Activated naive CD4-positive, alpha-beta T cell treated with anti-CD3 and anti-CD28 coated beads, Interleukin-2, amount 10 ng/mL, durations not matched to agents 7 days and 5 days (primary cell): ENCODE data around the gene PRR7.

Experiments used
- CTCF ChIA-PET: fragments of 350-600 bp; sonication (Branson Sonifier 250); formaldehyde crosslinking; loops from one replicate; lab custom pipeline; 2021; ENCODE audit warnings: antibody characterized with exemption; lab: Charles Lee
- DNase-seq: peaks from one replicate; pipeline ENCODE4 v3.0.0-alpha.2; 2020
- H3K27ac Mint-ChIP-seq: one replicate; pipeline ENCODE4 v1.8.0; 2021; ENCODE audit warnings: mild to moderate bottlenecking, moderate library complexity, mixed read lengths
- H3K27me3 Mint-ChIP-seq: one replicate; pipeline ENCODE4 v1.8.0; 2021; ENCODE audit warnings: mild to moderate bottlenecking, mixed read lengths
- H3K36me3 Mint-ChIP-seq: one replicate; pipeline ENCODE4 v1.8.0; 2021; ENCODE audit warnings: mixed read lengths
- H3K4me1 Mint-ChIP-seq: one replicate; pipeline ENCODE4 v1.8.0; 2021; ENCODE audit warnings: mixed read lengths
- H3K4me3 Mint-ChIP-seq: one replicate; pipeline ENCODE4 v1.8.0; 2021; ENCODE audit warnings: mild to moderate bottlenecking, moderate library complexity, mixed read lengths
- H3K9me3 Mint-ChIP-seq: one replicate; pipeline ENCODE4 v1.8.0; 2021; ENCODE audit warnings: mixed read lengths

Gene PRR7

GRCh38 chr5:177434942-177435738 lies 11.5 kb upstream of the PRR7 start:
- CTCF ChIA-PET = interaction anchor here (1.0 to 14.5 kb wide), 3 partner anchors 19 to 45 kb away, joined by 3 to 172 read pairs (median 5); partner anchors contain the start of genes F12 and PFN3
- Mint-ChIP-seq H3K27ac (peak overlapping the region; percentile 55), H3K27me3 (no peaks in the 10 kb centered on the region), H3K36me3 (peaks cover 85% of the 10 kb centered on the region), H3K4me3 (no peak overlapping the region), H3K4me1 (peaks cover 86% of the 10 kb centered on the region), H3K9me3 (no peaks in the 10 kb centered on the region)
- no peak for DNase-seq

GRCh38 chr5:177435847-177436536 lies 10.6 kb upstream of the PRR7 start:
- H3K4me3 Mint-ChIP-seq = no peak overlapping the region
- peaks cover 82% of the 10 kb centered on the region for H3K4me1 Mint-ChIP-seq
- DNase-seq = no peak
- H3K36me3 Mint-ChIP-seq = peaks cover 81% of the 10 kb centered on the region
- H3K27ac Mint-ChIP-seq = no peak overlapping the region
- H3K9me3 Mint-ChIP-seq = no peaks in the 10 kb centered on the region
- H3K27me3 Mint-ChIP-seq = no peaks in the 10 kb centered on the region
- CTCF ChIA-PET = interaction anchor here (1.4 kb wide), 1 partner anchor 17 kb away, joined by 4 read pairs; no protein-coding TSS in a partner anchor

GRCh38 chr5:177437623-177438022 lies 9.0 kb upstream of the PRR7 start:
- H3K9me3 Mint-ChIP-seq = no peaks in the 10 kb centered on the region
- H3K4me3 Mint-ChIP-seq = no peak overlapping the region
- H3K27ac Mint-ChIP-seq = peak overlapping the region; percentile 19
- peaks cover 82% of the 10 kb centered on the region for H3K36me3 Mint-ChIP-seq
- CTCF ChIA-PET = interaction anchor here (1.1 to 1.8 kb wide), 5 partner anchors 16 to 55 kb away, joined by 3 to 12 read pairs (median 4); no protein-coding TSS in a partner anchor
- DNase-seq = no peak
- H3K27me3 Mint-ChIP-seq = no peaks in the 10 kb centered on the region
- peaks cover 82% of the 10 kb centered on the region for H3K4me1 Mint-ChIP-seq

- Mint-ChIP-seq H3K9me3 (no peaks in the 10 kb centered on the region), H3K4me1 (peaks cover 79% of the 10 kb centered on the region), H3K36me3 (peaks cover 78% of the 10 kb centered on the region), H3K27ac (peak overlapping the region; percentile 78), H3K27me3 (no peaks in the 10 kb centered on the region), H3K4me3 (no peak overlapping the region)
- no peak for DNase-seq
- CTCF ChIA-PET = interaction anchor here (2.8 kb wide), 1 partner anchor 35 kb away, joined by 18 read pairs; no protein-coding TSS in a partner anchor
Measured at GRCh38 chr5:177438468-177438867, 8.1 kb upstream of the PRR7 start.

GRCh38 chr5:177439518-177440053 lies 7.0 kb upstream of the PRR7 start:
- DNase-seq = no peak
- Mint-ChIP-seq H3K9me3 (no peaks in the 10 kb centered on the region), H3K27ac (peak overlapping the region; percentile 30), H3K27me3 (no peaks in the 10 kb centered on the region), H3K4me1 (peaks cover 77% of the 10 kb centered on the region), H3K36me3 (peaks cover 72% of the 10 kb centered on the region), H3K4me3 (no peak overlapping the region)
- CTCF ChIA-PET = interaction anchor here (1.0 to 2.8 kb wide), 4 partner anchors 8 to 36 kb away, joined by 4 to 18 read pairs (median 8); no protein-coding TSS in a partner anchor

GRCh38 chr5:177440211-177440989 lies 6.2 kb upstream of the PRR7 start:
- peaks cover 79% of the 10 kb centered on the region for H3K4me1 Mint-ChIP-seq
- H3K4me3 Mint-ChIP-seq = no peak overlapping the region
- peak overlapping the region; percentile 30 for H3K27ac Mint-ChIP-seq
- H3K27me3 Mint-ChIP-seq = no peaks in the 10 kb centered on the region
- CTCF ChIA-PET = interaction anchor here (1.0 to 2.8 kb wide), 4 partner anchors 9 to 37 kb away, joined by 4 to 18 read pairs (median 8); no protein-coding TSS in a partner anchor
- H3K9me3 Mint-ChIP-seq = no peaks in the 10 kb centered on the region
- DNase-seq = no peak
- H3K36me3 Mint-ChIP-seq = peaks cover 66% of the 10 kb centered on the region

GRCh38 chr5:177440990-177441780 lies 5.4 kb upstream of the PRR7 start:
- H3K36me3 Mint-ChIP-seq = peaks cover 60% of the 10 kb centered on the region
- CTCF ChIA-PET = interaction anchor here (1.0 to 2.8 kb wide), 5 partner anchors 10 to 37 kb away, joined by 3 to 18 read pairs (median 6); no protein-coding TSS in a partner anchor
- DNase-seq = no peak
- no peaks in the 10 kb centered on the region for H3K9me3 Mint-ChIP-seq
- H3K27me3 Mint-ChIP-seq = peaks cover 4% of the 10 kb centered on the region
- no peak overlapping the region for H3K4me3 Mint-ChIP-seq
- no peak overlapping the region for H3K27ac Mint-ChIP-seq
- peaks cover 81% of the 10 kb centered on the region for H3K4me1 Mint-ChIP-seq

GRCh38 chr5:177442066-177442826 lies 4.4 kb upstream of the PRR7 start:
- no peak overlapping the region for H3K27ac Mint-ChIP-seq
- no peak for DNase-seq
- H3K4me3 Mint-ChIP-seq = no peak overlapping the region
- peaks cover 50% of the 10 kb centered on the region for H3K36me3 Mint-ChIP-seq
- peaks cover 73% of the 10 kb centered on the region for H3K4me1 Mint-ChIP-seq
- peaks cover 4% of the 10 kb centered on the region for H3K27me3 Mint-ChIP-seq
- CTCF ChIA-PET = interaction anchor here (1.0 to 4.7 kb wide), 3 partner anchors 13 to 53 kb away, joined by 3 to 30 read pairs (median 6); no protein-coding TSS in a partner anchor
- H3K9me3 Mint-ChIP-seq = no peaks in the 10 kb centered on the region

GRCh38 chr5:177443144-177443983 lies 3.2 kb upstream of the PRR7 start:
- Mint-ChIP-seq H3K36me3 (peaks cover 38% of the 10 kb centered on the region), H3K9me3 (no peaks in the 10 kb centered on the region), H3K4me3 (no peak overlapping the region), H3K27me3 (peaks cover 14% of the 10 kb centered on the region), H3K27ac (peak overlapping the region; percentile 62), H3K4me1 (peaks cover 72% of the 10 kb centered on the region)
- DNase-seq = no peak
- CTCF ChIA-PET = interaction anchor here (1.9 to 8.3 kb wide), 5 partner anchors 12 to 54 kb away, joined by 5 to 104 read pairs (median 30); partner anchors contain the start of genes GRK6 and PFN3

GRCh38 chr5:177444106-177445051 lies 2.2 kb upstream of the PRR7 start:
- Mint-ChIP-seq H3K27ac (peak overlapping the region; percentile 88), H3K9me3 (no peaks in the 10 kb centered on the region), H3K36me3 (peaks cover 32% of the 10 kb centered on the region), H3K4me3 (peak overlapping the region; percentile 64), H3K27me3 (peaks cover 24% of the 10 kb centered on the region), H3K4me1 (peaks cover 69% of the 10 kb centered on the region)
- CTCF ChIA-PET = interaction anchor here (1.0 to 8.3 kb wide), 6 partner anchors 11 to 55 kb away, joined by 4 to 104 read pairs (median 24); partner anchors contain the start of genes GRK6 and PFN3
- no peak for DNase-seq
